Liver (tissue), 9 donors: Measurements from ENCODE around the gene DNAH3. TPM values are rescaled to one million over a fixed set of nuclear protein-coding genes. Genes with fewer than 3 reads are reported as not detected.

Source experiments
- DNase-seq: peaks from one replicate; pipeline ENCODE4 v3.0.0-alpha.2; 2017; ENCODE audit warnings: low spot score
- H3K27ac ChIP-seq, 2 donors: one replicate each; pipeline ENCODE4 v1.7.0; 2013; ENCODE audit warnings: inconsistent platforms in 2 of 2, low read length in 2 of 2, control low read depth in 1 of 2, low read depth in 1 of 2, mild to moderate bottlenecking in 1 of 2
- H3K27me3 ChIP-seq, 4 donors: one replicate each; pipeline versions ENCODE4 v1.6.1 to v1.7.0; 2013; ENCODE audit warnings: low read length in 3 of 4, inconsistent platforms in 1 of 4, mild to moderate bottlenecking in 1 of 4, moderate library complexity in 1 of 4; ENCODE audit not compliant: control insufficient read depth in 4 of 4, insufficient read depth in 4 of 4
- H3K36me3 ChIP-seq, 4 donors: one replicate each; pipeline versions ENCODE4 v1.6.1 to v1.7.0; 2013; ENCODE audit warnings: low read length in 3 of 4, mild to moderate bottlenecking in 3 of 4, low read depth in 1 of 4, moderate library complexity in 1 of 4; ENCODE audit not compliant: control insufficient read depth in 4 of 4, insufficient read depth in 3 of 4
- H3K4me1 ChIP-seq, 4 donors: one replicate each; pipeline versions ENCODE4 v1.6.1 to v1.7.0; 2013; ENCODE audit warnings: low read length in 3 of 4, mild to moderate bottlenecking in 3 of 4, moderate library complexity in 1 of 4; ENCODE audit not compliant: control insufficient read depth in 4 of 4, insufficient read depth in 4 of 4
- H3K4me3 ChIP-seq, 3 donors: one replicate each; pipeline versions ENCODE4 v1.6.1 to v1.7.0; 2013; ENCODE audit warnings: low read length in 3 of 3, control low read depth in 1 of 3, low read depth in 1 of 3, mild to moderate bottlenecking in 1 of 3
- H3K9ac ChIP-seq, 2 donors: one replicate each; pipeline ENCODE4 v1.7.0; 2013; ENCODE audit warnings: low read length in 2 of 2, mild to moderate bottlenecking in 2 of 2, moderate library complexity in 2 of 2, control low read depth in 1 of 2, low read depth in 1 of 2
- H3K9me3 ChIP-seq, 4 donors: one replicate each; pipeline versions ENCODE4 v1.6.1 to v1.7.0; 2013; ENCODE audit warnings: low read length in 3 of 4; ENCODE audit not compliant: control insufficient read depth in 4 of 4
- ATF3 ChIP-seq: IDR thresholded peaks from 2 replicates; pipeline ENCODE4 v1.6.1; 2016; ENCODE audit warnings: antibody characterized with exemption
- CTCF ChIP-seq: fragments of 150-350 bp; IDR thresholded peaks from 2 replicates; pipeline ENCODE4 v1.5.1; 2017; ENCODE audit warnings: improper control_type of control experiment, low read depth, low read length; ENCODE audit not compliant: missing input control
- EGR1 ChIP-seq, 2 donors: IDR thresholded peaks; 2 replicates each; pipeline ENCODE4 v1.6.1; 2016 to 2018; ENCODE audit warnings: antibody characterized with exemption in 2 of 2, low read depth in 2 of 2
- FOXA2 ChIP-seq: IDR thresholded peaks from 2 replicates; pipeline ENCODE4 v1.6.1; 2016; ENCODE audit warnings: antibody characterized with exemption
- GABPA ChIP-seq, 2 donors: IDR thresholded peaks in 1 of 2; conservative IDR thresholded peaks in 1 of 2; 2 replicates each; pipeline ENCODE4 v1.6.1; 2016; ENCODE audit warnings: antibody characterized with exemption in 2 of 2, mild to moderate bottlenecking in 1 of 2, moderate library complexity in 1 of 2
- HNF4A ChIP-seq, 2 donors: conservative IDR thresholded peaks; 2 replicates each; pipeline ENCODE4 v1.6.1; 2016; ENCODE audit warnings: antibody characterized with exemption in 2 of 2, mild to moderate bottlenecking in 2 of 2
- HNF4G ChIP-seq: IDR thresholded peaks from 2 replicates; pipeline ENCODE4 v1.6.1; 2016; ENCODE audit warnings: antibody characterized with exemption
- JUND ChIP-seq, 2 donors: IDR thresholded peaks; 2 replicates each; pipeline ENCODE4 v1.6.1; 2016; ENCODE audit warnings: antibody characterized with exemption in 2 of 2
- MAX ChIP-seq: IDR thresholded peaks from 2 replicates; pipeline ENCODE4 v1.6.1; 2016; ENCODE audit warnings: antibody characterized with exemption
- NR2F2 ChIP-seq: IDR thresholded peaks from 2 replicates; pipeline ENCODE4 v1.6.1; 2016; ENCODE audit warnings: antibody characterized with exemption
- RAD21 ChIP-seq, 2 donors: IDR thresholded peaks; 2 replicates each; pipeline ENCODE4 v1.6.1; 2016; ENCODE audit warnings: antibody characterized with exemption in 2 of 2, mild to moderate bottlenecking in 2 of 2
- REST ChIP-seq: IDR thresholded peaks from 2 replicates; pipeline ENCODE4 v1.6.1; 2016; ENCODE audit warnings: antibody characterized with exemption, mild to moderate bottlenecking
- RXRA ChIP-seq, 2 donors: IDR thresholded peaks; 2 replicates each; pipeline ENCODE4 v1.6.1; 2017 to 2018; ENCODE audit warnings: antibody characterized with exemption in 2 of 2, mild to moderate bottlenecking in 1 of 2
- SP1 ChIP-seq: IDR thresholded peaks from 2 replicates; pipeline ENCODE4 v1.6.1; 2018; ENCODE audit warnings: antibody characterized with exemption, mild to moderate bottlenecking
- TAF1 ChIP-seq: conservative IDR thresholded peaks from 2 replicates; pipeline ENCODE4 v1.6.1; 2016; ENCODE audit warnings: antibody characterized with exemption, mild to moderate bottlenecking
- ZBTB33 ChIP-seq: IDR thresholded peaks from 2 replicates; pipeline ENCODE4 v1.6.1; 2016; ENCODE audit warnings: antibody characterized with exemption
- WGBS: extraction: QIAGEN DNeasy Blood & Tissue Kit; methylation state at CpG from one replicate; pipeline ENCODE4 v1.1.7; 2013; 5-methylcytosine and 5-hydroxymethylcytosine counted together
- polyA plus RNA-seq, 2 donors: library from polyadenylated mRNA; stranded (reverse) in 1 of 2; unstranded in 1 of 2; fragments of 200-250 nt in 1 of 2; fragments of >200 nt in 1 of 2; fragmentation: Nextera tagmentation in 1 of 2; extraction: Ambion mirVana in 1 of 2; gene quantifications; one replicate each; pipeline versions ENCODE4 v1.2.1 to v1.2.3, GENCODE V29; 2013 to 2015
- total RNA-seq, 2 donors: library from RNA; depleted of rRNA; stranded (reverse); fragments of >200 nt; gene quantifications; one replicate each; pipeline ENCODE4 v1.2.3, GENCODE V29; 2014
- donor health status: healthy.
- donor health status: healthy.
- donor health status: healthy.
- donor health status: healthy.
- donor health status: healthy.

Gene DNAH3
- total and polyA plus RNA-seq, 4 donors: not detected

GRCh38 chr16:20910781-20911321, 239.8 kb downstream of the DNAH3 start:
- Histone ChIP-seq H3K4me3 (no peak overlapping the region), H3K36me3 (no peaks in the 10 kb centered on the region), H3K9ac (no peak overlapping the region), H3K4me1 (peaks cover 2 to 10% (median 4%) of the 10 kb centered on the region in 4 donors), H3K27ac (peak overlapping the region in 1 of 2 donors; percentile 57), H3K27me3 (no peaks in the 10 kb centered on the region), H3K9me3 (no peaks in the 10 kb centered on the region)
- no peak for DNase-seq
- WGBS: 65% methylated on average over 2 of the region's 2 CpGs
- TF ChIP-seq EGR1 (IDR thresholded peaks at IDR 0.05; ENCODE audit: low read depth in 2 of 2): peak in 1 of 2 donors; percentile 22
- peak in 1 of 2 donors; percentile 24 for TF ChIP-seq JUND (IDR thresholded peaks at IDR 0.05)
- peak; percentile 42 for TF ChIP-seq MAX
- TF ChIP-seq REST: no peak
- TF ChIP-seq GABPA (IDR thresholded peaks at IDR 0.05 in 1 of 2, conservative IDR thresholded peaks at IDR 0.05 in 1 of 2): peak in 1 of 2 donors; percentile 20
- TF ChIP-seq RAD21 (IDR thresholded peaks at IDR 0.05): no peak
- no peak for TF ChIP-seq FOXA2
- TF ChIP-seq SP1: no peak

GRCh38 chr16:20906341-20907255, 244.0 kb downstream of the DNAH3 start:
- H3K4me3 ChIP-seq: no peak overlapping the region
- H3K9ac ChIP-seq: no peak overlapping the region
- no peak for DNase-seq
- H3K36me3 ChIP-seq: peaks cover 0 to 5% (median 0%) of the 10 kb centered on the region in 4 donors
- TF ChIP-seq CTCF (no peak), GABPA (IDR thresholded peaks at IDR 0.05 in 1 of 2, conservative IDR thresholded peaks at IDR 0.05 in 1 of 2) (no peak), RAD21 (IDR thresholded peaks at IDR 0.05) (no peak), HNF4A (conservative IDR thresholded peaks at IDR 0.05) (peak in 1 of 2 donors; percentile 7), FOXA2 (no peak), JUND (IDR thresholded peaks at IDR 0.05) (peak in 1 of 2 donors; percentile 48), EGR1 (IDR thresholded peaks at IDR 0.05; ENCODE audit: low read depth in 2 of 2) (no peak), REST (peak; percentile 42), HNF4G (no peak), RXRA (IDR thresholded peaks at IDR 0.05) (peak in 1 of 2 donors; percentile 20), NR2F2 (peak; percentile 64), TAF1 (no peak), ZBTB33 (no peak), ATF3 (no peak)
- peaks cover 3 to 21% (median 8%) of the 10 kb centered on the region in 4 donors for H3K4me1 ChIP-seq
- no peaks in the 10 kb centered on the region for H3K27me3 ChIP-seq
- peak overlapping the region in 1 of 2 donors; percentile 2 for H3K27ac ChIP-seq
- WGBS: 81% methylated on average over 4 of the region's 4 CpGs
- no peaks in the 10 kb centered on the region for H3K9me3 ChIP-seq
